Osteocyte (in vitro differentiated cells): ENCODE measurements around the gene ETV6. TPM values are rescaled to one million over a fixed set of nuclear protein-coding genes. Genes with fewer than 3 reads are reported as not detected.

ENCODE experiments used
- DNase-seq: peaks from one replicate; pipeline ENCODE4 v3.0.0; 2021; ENCODE audit warnings: mixed read lengths; ENCODE audit not compliant: unreplicated experiment; ENCODE audit errors: extremely low spot score
- H3K27ac Mint-ChIP-seq: one replicate; pipeline ENCODE4 v1.8.0; 2021; ENCODE audit warnings: mild to moderate bottlenecking, mixed read lengths; ENCODE audit not compliant: unreplicated experiment
- H3K27me3 Mint-ChIP-seq: one replicate; pipeline ENCODE4 v1.8.0; 2021; ENCODE audit warnings: mixed read lengths; ENCODE audit not compliant: unreplicated experiment
- H3K36me3 Mint-ChIP-seq: one replicate; pipeline ENCODE4 v1.8.0; 2021; ENCODE audit warnings: mixed read lengths; ENCODE audit not compliant: unreplicated experiment
- H3K4me1 Mint-ChIP-seq: one replicate; pipeline ENCODE4 v1.8.0; 2021; ENCODE audit warnings: mixed read lengths; ENCODE audit not compliant: unreplicated experiment
- H3K4me3 Mint-ChIP-seq: one replicate; pipeline ENCODE4 v1.8.0; 2021; ENCODE audit warnings: mild to moderate bottlenecking, moderate library complexity, mixed read lengths; ENCODE audit not compliant: unreplicated experiment
- H3K9me3 Mint-ChIP-seq: one replicate; pipeline ENCODE4 v1.8.0; 2021; ENCODE audit warnings: mixed read lengths; ENCODE audit not compliant: unreplicated experiment
- total RNA-seq: library from RNA; stranded (reverse); gene quantifications from 2 replicates; pipeline ENCODE4 v1.2.1, GENCODE V29; 2021
- TF ChIP-seq, protein P1 (sequence below): fragments of 200-600 bp; sonication (generic); IDR thresholded peaks from 2 replicates; pipeline ENCODE4 v1.5.0; 2021; ENCODE audit warnings: antibody characterized with exemption, mild to moderate bottlenecking, moderate library complexity

The ETV6 gene
- total RNA-seq, 1 donor from 2014 or later: 24.4 TPM

DNA sequence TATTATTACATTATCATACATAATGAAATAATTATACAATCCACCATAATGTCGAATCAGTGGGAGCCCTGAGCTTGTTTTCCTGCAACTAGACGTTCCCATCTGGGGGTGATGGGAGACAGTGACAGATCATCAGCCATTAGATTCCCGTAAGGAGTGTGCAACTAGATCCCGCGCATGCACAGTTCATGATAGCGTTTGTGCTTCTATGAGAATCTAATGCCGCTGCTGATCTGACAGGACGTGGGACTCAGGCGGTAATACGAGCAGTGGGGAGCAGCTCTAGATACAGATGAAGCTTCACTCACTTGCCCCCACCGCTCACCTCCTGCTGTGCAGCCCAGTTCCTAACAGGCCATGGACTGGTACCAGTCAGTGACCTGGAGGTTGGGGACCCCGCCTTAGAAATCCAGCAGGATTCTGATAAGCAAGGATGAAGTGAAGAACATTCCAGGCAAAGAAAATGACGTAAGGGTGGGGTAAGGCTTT, 204.6 kb downstream of the ETV6 start:
- H3K4me1 Mint-ChIP-seq: peaks cover 21% of the 10 kb centered on the region
- TF ChIP-seq, protein P1, sequence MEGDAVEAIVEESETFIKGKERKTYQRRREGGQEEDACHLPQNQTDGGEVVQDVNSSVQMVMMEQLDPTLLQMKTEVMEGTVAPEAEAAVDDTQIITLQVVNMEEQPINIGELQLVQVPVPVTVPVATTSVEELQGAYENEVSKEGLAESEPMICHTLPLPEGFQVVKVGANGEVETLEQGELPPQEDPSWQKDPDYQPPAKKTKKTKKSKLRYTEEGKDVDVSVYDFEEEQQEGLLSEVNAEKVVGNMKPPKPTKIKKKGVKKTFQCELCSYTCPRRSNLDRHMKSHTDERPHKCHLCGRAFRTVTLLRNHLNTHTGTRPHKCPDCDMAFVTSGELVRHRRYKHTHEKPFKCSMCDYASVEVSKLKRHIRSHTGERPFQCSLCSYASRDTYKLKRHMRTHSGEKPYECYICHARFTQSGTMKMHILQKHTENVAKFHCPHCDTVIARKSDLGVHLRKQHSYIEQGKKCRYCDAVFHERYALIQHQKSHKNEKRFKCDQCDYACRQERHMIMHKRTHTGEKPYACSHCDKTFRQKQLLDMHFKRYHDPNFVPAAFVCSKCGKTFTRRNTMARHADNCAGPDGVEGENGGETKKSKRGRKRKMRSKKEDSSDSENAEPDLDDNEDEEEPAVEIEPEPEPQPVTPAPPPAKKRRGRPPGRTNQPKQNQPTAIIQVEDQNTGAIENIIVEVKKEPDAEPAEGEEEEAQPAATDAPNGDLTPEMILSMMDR: no peak
- no peaks in the 10 kb centered on the region for H3K27me3 Mint-ChIP-seq
- no peak overlapping the region for H3K4me3 Mint-ChIP-seq
- H3K27ac Mint-ChIP-seq: no peak overlapping the region
- peaks cover 29% of the 10 kb centered on the region for H3K36me3 Mint-ChIP-seq
- H3K9me3 Mint-ChIP-seq: no peaks in the 10 kb centered on the region
- no peak for DNase-seq

DNA sequence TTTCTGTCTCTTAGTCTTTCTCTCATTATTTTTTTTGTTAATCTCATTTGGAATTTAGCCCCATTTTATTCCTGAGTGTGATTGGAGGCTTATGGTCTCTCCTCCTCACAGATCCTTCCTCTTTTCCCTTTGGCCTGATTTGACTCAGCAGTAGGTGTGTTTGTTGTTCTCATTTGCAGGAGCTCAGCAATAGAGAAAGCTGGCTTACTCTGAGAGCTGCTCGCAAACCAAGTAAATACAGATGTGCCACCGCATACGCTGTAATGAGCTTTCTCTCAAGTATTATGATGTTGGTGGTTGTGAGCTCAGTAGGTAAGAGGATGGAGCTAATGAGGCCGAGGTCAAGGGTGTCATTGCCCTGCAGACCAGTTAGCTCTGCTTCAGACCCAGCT, 206.5 kb downstream of the ETV6 start:
- H3K4me1 Mint-ChIP-seq: peaks cover 21% of the 10 kb centered on the region
- peaks cover 40% of the 10 kb centered on the region for H3K36me3 Mint-ChIP-seq
- H3K4me3 Mint-ChIP-seq: no peak overlapping the region
- no peaks in the 10 kb centered on the region for H3K27me3 Mint-ChIP-seq
- TF ChIP-seq, protein P1: no peak
- H3K27ac Mint-ChIP-seq: peak overlapping the region; percentile 61
- DNase-seq: no peak
- no peaks in the 10 kb centered on the region for H3K9me3 Mint-ChIP-seq

DNA sequence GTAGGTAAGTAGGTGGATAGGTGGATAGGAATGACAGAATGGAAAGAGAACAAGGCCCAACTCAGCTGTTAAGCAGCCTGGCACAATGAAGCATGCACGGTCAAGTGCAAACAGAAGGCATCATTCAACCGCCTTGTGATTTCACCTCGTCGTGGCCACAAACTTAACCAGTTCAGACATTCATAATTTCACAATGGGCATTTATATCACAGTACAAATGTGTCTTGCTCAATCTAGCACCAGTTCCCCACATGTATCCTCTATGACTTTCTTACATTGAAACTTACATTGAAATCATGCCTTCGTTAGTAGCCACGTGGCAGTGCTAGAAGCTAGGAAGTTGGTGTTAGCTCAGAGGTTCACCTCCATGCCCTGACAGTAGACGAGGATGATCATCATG, 207.5 kb downstream of the ETV6 start:
- Mint-ChIP-seq H3K36me3 (peaks cover 41% of the 10 kb centered on the region), H3K4me1 (peaks cover 23% of the 10 kb centered on the region), H3K27ac (peak overlapping the region; percentile 23), H3K9me3 (no peaks in the 10 kb centered on the region), H3K27me3 (no peaks in the 10 kb centered on the region), H3K4me3 (no peak overlapping the region)
- TF ChIP-seq, protein P1: no peak
- no peak for DNase-seq

DNA sequence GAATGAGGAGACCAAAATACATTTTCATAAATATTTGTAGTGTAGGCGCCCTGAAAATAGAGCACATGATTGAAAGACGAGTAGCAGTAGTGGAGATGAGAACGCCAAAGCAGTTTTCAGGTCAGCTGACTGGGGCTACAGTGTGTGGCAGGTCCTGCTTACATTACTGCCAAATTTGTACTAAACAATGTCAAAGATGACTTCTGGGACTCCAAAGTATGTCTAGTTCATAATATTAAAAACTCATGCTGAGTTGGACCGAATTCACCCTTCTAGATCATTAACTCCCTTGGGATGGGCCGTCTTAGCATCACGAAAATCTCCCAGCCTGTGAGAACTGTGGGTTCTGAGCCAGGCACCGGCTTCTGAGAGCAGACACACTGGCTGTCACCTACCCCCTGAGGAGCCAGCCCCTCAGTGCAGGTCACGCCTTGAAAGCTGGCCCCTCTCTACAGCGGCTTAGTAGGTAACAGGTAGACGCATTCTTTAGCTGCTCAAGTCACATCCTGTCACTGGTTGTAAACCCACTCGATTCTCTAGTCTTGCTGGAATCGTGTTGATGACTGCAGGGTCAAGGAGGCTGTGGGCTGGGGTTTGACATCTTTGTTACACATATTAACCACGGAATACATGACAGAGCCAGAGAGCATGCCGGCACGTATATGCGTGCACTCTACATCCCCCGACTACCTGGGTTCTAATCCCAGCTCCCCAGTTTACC, 210.4 kb downstream of the ETV6 start:
- DNase-seq: no peak
- Mint-ChIP-seq H3K36me3 (peaks cover 38% of the 10 kb centered on the region), H3K4me1 (peaks cover 47% of the 10 kb centered on the region), H3K27ac (no peak overlapping the region), H3K4me3 (no peak overlapping the region), H3K9me3 (no peaks in the 10 kb centered on the region), H3K27me3 (no peaks in the 10 kb centered on the region)
- TF ChIP-seq, protein P1: no peak

DNA sequence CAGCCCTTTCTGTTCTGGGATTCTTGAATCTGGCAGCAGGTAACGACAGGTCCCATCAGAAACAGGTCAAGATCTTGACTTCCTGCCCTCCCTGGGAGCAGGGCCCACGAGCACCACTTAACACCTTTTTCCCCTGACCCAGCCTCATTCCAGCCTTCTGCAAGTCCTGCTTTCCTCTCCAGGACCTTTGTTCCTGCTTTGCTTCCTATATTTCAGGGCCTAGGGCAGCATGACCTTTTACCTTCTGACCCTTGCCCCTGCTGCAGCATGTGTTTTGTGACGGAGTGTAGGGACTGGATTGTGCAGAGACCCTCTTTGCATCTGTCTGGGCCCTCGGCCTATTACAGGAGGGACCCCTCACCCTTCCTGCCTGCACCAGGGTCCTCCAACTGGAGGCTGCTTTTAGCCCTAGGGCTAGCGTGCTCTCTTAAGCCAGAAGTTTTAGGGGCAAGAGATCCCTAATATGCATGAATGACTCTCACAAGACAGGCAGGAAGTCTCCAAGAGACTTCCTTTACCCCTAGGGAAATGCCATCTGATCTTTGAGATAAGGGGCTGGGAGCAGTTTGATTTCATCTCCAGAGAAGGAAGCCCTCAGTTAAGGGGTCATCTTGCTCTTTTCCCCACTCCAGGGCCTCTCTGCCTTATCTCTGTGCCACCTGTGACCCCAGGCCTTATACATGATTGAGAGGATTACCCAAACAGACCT, 211.8 kb downstream of the ETV6 start:
- Mint-ChIP-seq H3K4me1 (peaks cover 33% of the 10 kb centered on the region), H3K27me3 (no peaks in the 10 kb centered on the region), H3K9me3 (peaks cover 8% of the 10 kb centered on the region), H3K4me3 (no peak overlapping the region), H3K36me3 (peaks cover 42% of the 10 kb centered on the region), H3K27ac (peak overlapping the region; percentile 98)
- no peak for DNase-seq
- TF ChIP-seq, protein P1: no peak
